K562 (cell line): ENCODE results near the gene HSPE1. TPM values are rescaled to one million over a fixed set of nuclear protein-coding genes. Genes with fewer than 3 reads are reported as not detected.
A peak's percentile ranks its signal among the peaks of the same experiment; 100 is the strongest.

ENCODE experiments used
- ATAC-seq: fragments of 200-7000 bp; cut with Tn5 transposase; 3 replicates; pipeline ENCODE4 v1.9.1; 2020; ENCODE audit warnings: moderate library complexity
- BruUV-seq: library from RNA; stranded (reverse); fragments of 400-500 nt; replicated peaks from 2 replicates; lab custom pipeline; 2021; lab: Mats Ljungman, UMichigan
- CTCF ChIA-PET: fragments of 300-600 bp; formaldehyde crosslinking; extraction: SDS; loops from one replicate; lab custom pipeline; 2021; ENCODE audit warnings: low intra/inter-chr PET ratio; lab: Yijun Ruan, JAX
- POLR2A ChIA-PET: fragments of 300-600, 350-650 bp; sonication (Branson Sonifier 250); formaldehyde crosslinking; extraction: SDS; loops from one replicate; lab custom pipeline; 2021; ENCODE audit warnings: antibody characterized with exemption, inconsistent platforms; lab: Yijun Ruan, JAX
- DNase-seq, 4 experiments: peaks; one replicate each; pipeline versions ENCODE4 v3.0.0 to v3.0.0-alpha.2; 2011 to 2018; ENCODE audit warnings: low spot score in 3 of 4, mixed read lengths in 3 of 4; ENCODE audit errors: extremely low read depth in 1 of 4
- FAIRE-seq: peaks from 2 replicates; lab custom pipeline; 2011; peaks lifted over from hg19 to GRCh38; lab: Jason Lieb, UNC
- H2AFZ ChIP-seq: 2 replicates; pipeline ENCODE4 v1.6.0; 2011; ENCODE audit warnings: low read depth, low read length, control low read depth, inconsistent platforms
- H3K27ac ChIP-seq: fragments of 200-600 bp; 3 replicates; pipeline ENCODE4 v1.8.0; 2011; ENCODE audit warnings: low read depth, mild to moderate bottlenecking, control low read depth, inconsistent platforms, low read length, moderate library complexity, mixed read lengths; ENCODE audit errors: extremely low read depth
- H3K27me3 ChIP-seq, 2 experiments: fragments of 300-600 bp in 1 of 2; 2 replicates in 1 of 2; 3 replicates in 1 of 2; pipeline versions ENCODE4 v1.6.0 to v1.8.0; 2011; ENCODE audit warnings: inconsistent platforms in 2 of 2, low read length in 2 of 2, mild to moderate bottlenecking in 1 of 2, mixed read lengths in 1 of 2, moderate library complexity in 1 of 2; ENCODE audit not compliant: control insufficient read depth in 2 of 2, insufficient read depth in 2 of 2
- H3K36me3 ChIP-seq: fragments of 300-600 bp; 3 replicates; pipeline ENCODE4 v1.8.0; 2011; ENCODE audit warnings: mild to moderate bottlenecking, low read length, inconsistent platforms; ENCODE audit not compliant: control insufficient read depth, insufficient read depth
- H3K4me1 ChIP-seq, 2 experiments: fragments of 200-600 bp in 1 of 2; replicated peaks in 1 of 2; 2 replicates in 1 of 2; 3 replicates in 1 of 2; pipeline versions ENCODE4 v1.5.1 to v1.8.0; 2011; ENCODE audit warnings: inconsistent platforms in 2 of 2, low read length in 2 of 2, mild to moderate bottlenecking in 1 of 2, mixed read lengths in 1 of 2, moderate library complexity in 1 of 2; ENCODE audit not compliant: control insufficient read depth in 2 of 2, insufficient read depth in 2 of 2
- H3K4me2 ChIP-seq: 2 replicates; pipeline ENCODE4 v1.6.1; 2011; ENCODE audit warnings: low read length, control low read depth, inconsistent platforms, mixed read lengths; ENCODE audit not compliant: insufficient read depth
- H3K4me3 ChIP-seq: fragments of 200-600 bp; sonication (generic), shearing (Covaris generic); 2 replicates; pipeline ENCODE4 v1.5.1; 2016; ENCODE audit warnings: control low read depth, inconsistent platforms
- H3K79me2 ChIP-seq: fragments of 200-600 bp; 3 replicates; pipeline ENCODE4 v1.8.0; 2011; ENCODE audit warnings: low read length, inconsistent platforms; ENCODE audit not compliant: control insufficient read depth, insufficient read depth
- H3K9ac ChIP-seq, 2 experiments: 2 replicates each; pipeline versions ENCODE4 v1.6.0 to v1.6.1; 2011; ENCODE audit warnings: low read depth in 2 of 2, low read length in 2 of 2, control low read depth in 1 of 2, inconsistent platforms in 1 of 2, mild to moderate bottlenecking in 1 of 2, mixed read lengths in 1 of 2; ENCODE audit not compliant: insufficient read depth in 1 of 2
- H3K9me1 ChIP-seq: one replicate; pipeline ENCODE4 v1.6.0; 2011; ENCODE audit warnings: inconsistent platforms, mild to moderate bottlenecking, low read length, moderate library complexity; ENCODE audit not compliant: control insufficient read depth, insufficient read depth
- H3K9me3 ChIP-seq: replicated peaks from 2 replicates; pipeline ENCODE4 v1.5.1; 2011; ENCODE audit warnings: low read depth, low read length, inconsistent platforms; ENCODE audit not compliant: control insufficient read depth, insufficient read depth
- H4K20me1 ChIP-seq: replicated peaks from 2 replicates; pipeline ENCODE4 v1.6.1; 2011; ENCODE audit warnings: low read length, inconsistent platforms, mixed read lengths; ENCODE audit not compliant: control insufficient read depth, insufficient read depth
- POLR2A ChIP-seq: fragments of 450-650 bp; conservative IDR thresholded peaks from 2 replicates; pipeline ENCODE4 v1.6.1; 2016
- SUPT5H ChIP-seq: fragments of 450-650 bp; IDR thresholded peaks from 2 replicates; pipeline ENCODE4 v1.6.1; 2016
- ZNF133 ChIP-seq: fragments of 250-450 bp; sonication (Bioruptor Pico); IDR thresholded peaks from 2 replicates; pipeline ENCODE4 v1.4.0; 2020; ENCODE audit warnings: mild to moderate bottlenecking
- ZNF449 ChIP-seq: fragments of 250-450 bp; sonication (Bioruptor Pico); IDR thresholded peaks from 2 replicates; pipeline ENCODE4 v1.8.0; 2022; ENCODE audit warnings: moderate library complexity, mild to moderate bottlenecking, inconsistent platforms
- WGBS: fragments of 100-300 bp; shearing (Covaris generic); methylation state at CpG from one replicate; pipeline ENCODE4 v1.1.6; 2016; ENCODE audit warnings: low coverage, mixed read lengths; ENCODE audit not compliant: insufficient coverage; ENCODE audit errors: missing lambda C conversion rate; 5-methylcytosine and 5-hydroxymethylcytosine counted together
- in situ Hi-C: fragments of 300-500 bp; cut with MboI; formaldehyde crosslinking; loops from 4 replicates; pipeline ENCODE4 v1.15.0; 2018; ENCODE audit warnings: inconsistent platforms, mixed read lengths
- intact Hi-C: fragments of 100-400 bp; cut with micrococcal nuclease; formaldehyde crosslinking; loops from 2 replicates; pipeline ENCODE4 v1.14.2; 2022
- polyA plus RNA-seq, 8 experiments: library from polyadenylated mRNA; depleted of rRNA in 4 of 8; stranded (reverse) in 5 of 8; unstranded in 3 of 8; fragments of >200 nt; fragmentation: Nextera tagmentation in 2 of 8; fragmentation: Illumina TruSeq in 1 of 8; extraction: Ambion mirVana in 2 of 8; extraction: Trizol in 1 of 8; gene quantifications; 2 replicates each; pipeline versions ENCODE4 v1.2.1 to v1.2.3, GENCODE V29; 2011 to 2014; ENCODE audit warnings: inconsistent platforms in 1 of 8, missing spikeins in 1 of 8
- total RNA-seq, 7 experiments: library from RNA; depleted of rRNA in 6 of 7; stranded (reverse); fragments of >200 nt in 6 of 7; fragmentation: Illumina TruSeq in 2 of 7; extraction: Trizol in 2 of 7; gene quantifications; 2 replicates each; pipeline versions ENCODE4 v1.2.1 to v1.2.3, GENCODE V29; 2011 to 2021; ENCODE audit warnings: low replicate concordance in 1 of 7

The HSPE1 gene
- total and polyA plus RNA-seq, 9 of the 15 experiments (the other 6 are each of a cell fraction or from before 2014, with no cell fraction given): 223 to 1,007 (median 612) TPM

GRCh38 chr2:197487385-197487784, 12.8 kb upstream of the HSPE1 start:
- in situ Hi-C loops (no loop called here), intact Hi-C loops (no loop called here)
- peaks cover 63% of the 10 kb centered on the region for H3K36me3 ChIP-seq
- ATAC-seq (no peak), FAIRE-seq (no peak), DNase-seq (no peak)
- H3K4me1 ChIP-seq: no peaks in the 10 kb centered on the region
- BruUV-seq: no TSS peak
- no peaks in the 10 kb centered on the region for H4K20me1 ChIP-seq
- H3K9ac ChIP-seq: no peak overlapping the region
- H3K4me2 ChIP-seq: no peak overlapping the region
- ChIA-PET POLR2A (interaction anchor here (0.6 to 1.4 kb wide), 3 partner anchors 9 to 1904 kb away, joined by 3 to 4 read pairs (median 3); partner anchors contain the start of genes HSPD1 and HSPE1), CTCF (no interaction called here)
- no peaks in the 10 kb centered on the region for H3K9me1 ChIP-seq
- peaks cover 2% of the 10 kb centered on the region; the same call in 1 of the 2 replicates for H3K9me3 ChIP-seq
- H2AFZ ChIP-seq: no peak overlapping the region
- TF ChIP-seq ZNF133 (no peak), POLR2A (0 out of 2 replicates have a peak, but pooled peaks have one; percentile 13), SUPT5H (0 out of 2 replicates have a peak, but pooled peaks have one; percentile 27), ZNF449 (no peak)
- no peaks in the 10 kb centered on the region for H3K27me3 ChIP-seq
- H3K4me3 ChIP-seq: no peak overlapping the region
- no peak overlapping the region for H3K27ac ChIP-seq
- H3K79me2 ChIP-seq: peaks cover 13% of the 10 kb centered on the region; the same call in 1 of the 3 replicates
- WGBS: 94% methylated on average over 3 of the region's 4 CpGs
